HL-60 (cell line): ENCODE measurements around the gene UNC45A.

Source experiments
- GABPA ChIP-seq: IDR thresholded peaks from 2 replicates; pipeline ENCODE4 v1.6.1; 2012; ENCODE audit warnings: low read depth
- POLR2AphosphoS5 ChIP-seq: IDR thresholded peaks from 2 replicates; pipeline ENCODE4 v1.6.1; 2012; ENCODE audit warnings: low read depth
- SPI1 ChIP-seq: IDR thresholded peaks from 2 replicates; pipeline ENCODE4 v1.6.1; 2012; ENCODE audit warnings: low read depth, mild to moderate bottlenecking, borderline replicate concordance
- TF ChIP-seq, protein P1 (sequence below): IDR thresholded peaks from one replicate; pipeline ENCODE4 v1.5.1; 2011; ENCODE audit warnings: low read length, control low read depth, inconsistent platforms; ENCODE audit not compliant: insufficient read depth

GRCh38 chr15:90947577-90948357 lies 12.7 kb downstream of the UNC45A start:
- TF ChIP-seq, protein P1, sequence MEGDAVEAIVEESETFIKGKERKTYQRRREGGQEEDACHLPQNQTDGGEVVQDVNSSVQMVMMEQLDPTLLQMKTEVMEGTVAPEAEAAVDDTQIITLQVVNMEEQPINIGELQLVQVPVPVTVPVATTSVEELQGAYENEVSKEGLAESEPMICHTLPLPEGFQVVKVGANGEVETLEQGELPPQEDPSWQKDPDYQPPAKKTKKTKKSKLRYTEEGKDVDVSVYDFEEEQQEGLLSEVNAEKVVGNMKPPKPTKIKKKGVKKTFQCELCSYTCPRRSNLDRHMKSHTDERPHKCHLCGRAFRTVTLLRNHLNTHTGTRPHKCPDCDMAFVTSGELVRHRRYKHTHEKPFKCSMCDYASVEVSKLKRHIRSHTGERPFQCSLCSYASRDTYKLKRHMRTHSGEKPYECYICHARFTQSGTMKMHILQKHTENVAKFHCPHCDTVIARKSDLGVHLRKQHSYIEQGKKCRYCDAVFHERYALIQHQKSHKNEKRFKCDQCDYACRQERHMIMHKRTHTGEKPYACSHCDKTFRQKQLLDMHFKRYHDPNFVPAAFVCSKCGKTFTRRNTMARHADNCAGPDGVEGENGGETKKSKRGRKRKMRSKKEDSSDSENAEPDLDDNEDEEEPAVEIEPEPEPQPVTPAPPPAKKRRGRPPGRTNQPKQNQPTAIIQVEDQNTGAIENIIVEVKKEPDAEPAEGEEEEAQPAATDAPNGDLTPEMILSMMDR, result no peak
- TF ChIP-seq GABPA (no peak), SPI1 (no peak), POLR2AphosphoS5 (no peak)
